ENCODE results near the gene PIP5K1C. TPM values are rescaled to one million over a fixed set of nuclear protein-coding genes. Genes with fewer than 3 reads are reported as not detected.
"Not testable (repeated sequence)": the region's sequence is repeated elsewhere in the genome, so short reads cannot be mapped to it uniquely, and the experiment has no call there.

PIP5K1C gene
- total and polyA plus RNA-seq, 8 donors: 20.2 to 42.2 (median 27.0) TPM

GRCh38 chr19:3653081-3653795, 47.0 kb downstream of the PIP5K1C start:
- Histone ChIP-seq H3K9me3 (no peaks in the 10 kb centered on the region), H3K36me3 (peaks cover 0 to 82% of the 10 kb centered on the region in 2 donors), H3K27ac (no peak overlapping the region), H3K4me1 (no peaks in the 10 kb centered on the region), H3K4me3 (no peak overlapping the region), H3K27me3 (no peaks in the 10 kb centered on the region)
- intact Hi-C loops (cut with DNase I): no loop called here
- TF ChIP-seq CTCF (IDR thresholded peaks at IDR 0.05): no peak
- no peak for DNase-seq
- no peak for ATAC-seq

- Histone ChIP-seq H3K4me1 (no peaks in the 10 kb centered on the region), H3K4me3 (no peak overlapping the region), H3K27me3 (no peaks in the 10 kb centered on the region), H3K9me3 (no peaks in the 10 kb centered on the region), H3K36me3 (peaks cover 0 to 82% of the 10 kb centered on the region in 2 donors), H3K27ac (no peak overlapping the region)
- intact Hi-C loops (cut with DNase I): no loop called here
- TF ChIP-seq CTCF (IDR thresholded peaks at IDR 0.05): no peak
- DNase-seq (no peak), ATAC-seq (no peak)
Measured at GRCh38 chr19:3652422-3652821, 47.8 kb downstream of the PIP5K1C start.

GRCh38 chr19:3651684-3652083, 48.6 kb downstream of the PIP5K1C start:
- Histone ChIP-seq H3K4me3 (no peak overlapping the region), H3K4me1 (no peaks in the 10 kb centered on the region), H3K27me3 (no peaks in the 10 kb centered on the region), H3K27ac (no peak overlapping the region), H3K36me3 (peaks cover 0 to 78% of the 10 kb centered on the region in 2 donors), H3K9me3 (no peaks in the 10 kb centered on the region)
- intact Hi-C loops (cut with DNase I): no loop called here
- TF ChIP-seq CTCF (IDR thresholded peaks at IDR 0.05): no peak
- ATAC-seq: no peak
- DNase-seq: no peak

- Histone ChIP-seq H3K27ac (no peak overlapping the region), H3K36me3 (peaks cover 0 to 78% of the 10 kb centered on the region in 2 donors), H3K4me1 (no peaks in the 10 kb centered on the region), H3K27me3 (no peaks in the 10 kb centered on the region), H3K9me3 (no peaks in the 10 kb centered on the region), H3K4me3 (no peak overlapping the region)
- intact Hi-C loops (cut with DNase I): no loop called here
- DNase-seq (no peak), ATAC-seq (no peak)
- no peak for TF ChIP-seq CTCF (IDR thresholded peaks at IDR 0.05)
Measured at GRCh38 chr19:3649888-3650287, 50.4 kb downstream of the PIP5K1C start.

- no peaks in the 10 kb centered on the region for H3K4me1 ChIP-seq
- H3K9me3 ChIP-seq: no peaks in the 10 kb centered on the region
- no peak for DNase-seq
- H3K27ac ChIP-seq: no peak overlapping the region
- H3K27me3 ChIP-seq: no peaks in the 10 kb centered on the region
- intact Hi-C loops (cut with DNase I): no loop called here
- no peak for TF ChIP-seq CTCF (IDR thresholded peaks at IDR 0.05)
- H3K36me3 ChIP-seq: peaks cover 0 to 88% of the 10 kb centered on the region in 2 donors
- no peak overlapping the region for H3K4me3 ChIP-seq
- no peak for ATAC-seq
Measured at GRCh38 chr19:3648037-3648905, 52.0 kb downstream of the PIP5K1C start.

GRCh38 chr19:3647102-3647501, 53.2 kb downstream of the PIP5K1C start:
- H3K4me3 ChIP-seq; intact Hi-C loops (cut with DNase I); H3K27me3 ChIP-seq; ATAC-seq; H3K4me1 ChIP-seq; H3K9me3 ChIP-seq; H3K27ac ChIP-seq; DNase-seq: not testable (repeated sequence)
- H3K36me3 ChIP-seq: peaks cover 0 to 88% of the 10 kb centered on the region in 2 donors
